GM18507 (cell line): ENCODE measurements around the gene EPHB1.
"Not testable (repeated sequence)": the region's sequence is repeated elsewhere in the genome, so short reads cannot be mapped to it uniquely, and the experiment has no call there.

Experiments used
- DNase-seq: peaks from one replicate; pipeline ENCODE4 v3.0.0; 2011; ENCODE audit warnings: low read depth; ENCODE audit not compliant: insufficient read length; ENCODE audit errors: extremely low spot score
- FAIRE-seq: peaks from 2 replicates; lab custom pipeline; 2011; peaks lifted over from hg19 to GRCh38; lab: Jason Lieb, UNC

Gene EPHB1

GRCh38 chr3:135192929-135193328 lies 397.9 kb downstream of the EPHB1 start:
- DNase-seq = no peak
- no peak for FAIRE-seq

GRCh38 chr3:135197246-135197645 lies 402.2 kb downstream of the EPHB1 start:
- DNase-seq (no peak), FAIRE-seq (peak; percentile 61)

DNA sequence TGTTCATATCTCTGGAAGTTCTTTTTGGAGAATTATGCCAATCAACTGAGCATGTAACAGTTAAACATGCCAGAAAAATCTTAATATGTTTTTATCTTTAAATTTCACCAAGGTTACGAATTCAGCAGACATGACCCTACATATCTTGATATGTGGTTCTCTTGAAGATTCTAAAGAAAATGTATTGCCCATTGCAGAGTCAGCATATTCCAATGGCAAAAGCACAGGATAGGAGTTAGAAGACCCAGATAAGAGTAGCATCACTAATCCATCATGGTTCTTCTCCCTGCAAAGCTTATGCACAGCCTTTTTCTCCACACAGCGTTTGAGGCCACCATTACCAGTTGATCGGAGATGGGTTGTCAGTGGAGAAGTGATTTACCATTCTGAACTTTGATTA lies 402.8 kb downstream of the EPHB1 start:
- FAIRE-seq = no peak
- no peak for DNase-seq

GRCh38 chr3:135199137-135199536 lies 404.1 kb downstream of the EPHB1 start:
- no peak for DNase-seq
- FAIRE-seq = peak; percentile 68

- DNase-seq (no peak), FAIRE-seq (no peak)
These were observed 408.0 kb downstream of the EPHB1 start for GRCh38 chr3:135203026-135203425.

GRCh38 chr3:135213213-135213612 lies 418.2 kb downstream of the EPHB1 start:
- DNase-seq = no peak
- FAIRE-seq = no peak

GRCh38 chr3:135213822-135214221 lies 418.8 kb downstream of the EPHB1 start:
- FAIRE-seq (no peak), DNase-seq (no peak)

DNA sequence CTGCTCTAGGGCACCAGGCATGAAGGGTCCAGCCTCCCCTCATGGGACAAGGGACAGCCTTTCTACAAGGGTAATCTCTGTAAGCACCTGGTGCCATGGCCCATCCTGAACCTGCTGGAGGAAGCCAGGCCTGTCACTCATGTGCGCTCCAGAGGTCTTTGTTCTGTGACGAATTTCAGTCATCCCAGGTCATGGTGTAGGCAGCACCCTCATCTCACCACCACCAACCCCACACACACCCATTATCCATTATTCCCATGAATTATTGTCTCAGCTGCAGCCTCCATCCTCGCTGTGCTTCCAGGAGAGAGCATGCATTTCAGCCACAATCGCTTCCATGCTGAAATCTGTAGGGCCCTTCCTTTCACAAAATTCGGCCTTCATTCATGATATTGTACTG lies 419.3 kb downstream of the EPHB1 start:
- FAIRE-seq (no peak), DNase-seq (no peak)

- DNase-seq = no peak
- no peak for FAIRE-seq
These were observed 420.5 kb downstream of the EPHB1 start for GRCh38 chr3:135215516-135215915.

- no peak for FAIRE-seq
- no peak for DNase-seq
These were observed 421.6 kb downstream of the EPHB1 start for GRCh38 chr3:135216659-135217058.

- FAIRE-seq (no peak), DNase-seq (no peak)
These were observed 422.7 kb downstream of the EPHB1 start for GRCh38 chr3:135217730-135218129.

DNA sequence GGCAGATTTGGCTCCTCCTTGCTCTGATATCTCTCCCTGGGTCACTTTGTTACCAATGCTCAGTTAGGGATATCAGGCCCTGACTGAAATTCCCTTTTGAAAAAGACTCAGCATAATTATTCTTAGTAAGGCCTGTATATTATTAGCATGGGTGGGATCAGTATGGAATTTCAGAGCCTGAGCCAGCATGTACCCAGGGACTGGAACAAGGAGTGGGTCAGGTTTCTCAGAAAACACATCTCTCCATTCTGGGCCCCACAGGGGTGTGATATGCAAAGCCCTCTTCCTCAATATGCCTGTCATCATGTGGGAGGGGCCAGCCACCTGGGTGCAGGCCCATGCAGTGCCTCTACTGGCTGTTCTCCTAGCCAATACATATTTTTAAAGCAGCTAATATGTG lies 423.2 kb downstream of the EPHB1 start:
- DNase-seq (no peak), FAIRE-seq (no peak)

- DNase-seq (no peak), FAIRE-seq (no peak)
These were observed 423.7 kb downstream of the EPHB1 start for GRCh38 chr3:135218782-135219181.

DNA sequence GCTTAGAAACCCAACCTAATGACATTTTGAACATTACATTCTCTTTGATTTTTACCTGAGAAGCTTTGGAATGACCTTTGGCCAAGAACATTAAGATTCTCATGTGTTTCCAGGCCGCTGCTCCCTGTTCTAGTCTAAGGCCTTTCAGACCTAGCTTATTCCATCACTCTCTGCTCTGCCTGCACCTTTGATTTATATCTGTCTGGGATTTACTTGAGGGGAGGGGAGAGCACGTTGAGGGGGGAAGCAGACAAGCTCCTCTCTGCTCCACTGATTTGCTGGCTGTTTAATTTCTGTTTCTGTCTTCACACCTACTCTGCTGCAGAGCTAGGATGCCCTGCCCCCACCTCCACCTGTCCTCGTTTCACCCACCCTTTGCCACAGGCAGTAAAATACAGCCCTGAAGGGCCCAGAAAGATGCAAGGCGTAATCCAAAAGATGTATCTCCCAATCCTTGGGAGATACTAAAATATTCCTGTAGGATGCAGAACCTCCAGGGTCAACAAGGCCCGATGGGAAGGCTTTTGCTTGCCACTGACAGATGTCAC lies 429.8 kb downstream of the EPHB1 start:
- DNase-seq = no peak
- peak; percentile 73 for FAIRE-seq

DNA sequence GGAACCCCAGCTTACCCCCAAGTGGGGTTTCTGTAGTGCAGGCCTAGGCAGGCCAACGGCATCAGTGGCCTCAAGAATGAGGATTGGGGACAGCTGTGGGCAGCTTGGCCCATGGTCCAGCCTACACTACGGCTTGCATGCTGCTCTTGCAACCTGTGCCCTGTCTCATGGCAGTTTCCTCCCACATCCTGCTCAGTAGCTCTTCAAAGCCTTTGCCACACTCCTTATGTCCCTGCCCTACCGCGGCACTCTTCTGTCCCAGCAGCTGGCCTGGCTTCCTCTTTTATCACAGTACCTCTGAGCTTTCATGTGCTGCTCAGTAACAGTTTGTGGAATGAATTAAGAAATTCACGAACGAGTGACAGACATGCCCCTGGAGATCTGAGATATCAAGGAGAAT lies 431.0 kb downstream of the EPHB1 start:
- FAIRE-seq (peak; percentile 72), DNase-seq (no peak)

DNA sequence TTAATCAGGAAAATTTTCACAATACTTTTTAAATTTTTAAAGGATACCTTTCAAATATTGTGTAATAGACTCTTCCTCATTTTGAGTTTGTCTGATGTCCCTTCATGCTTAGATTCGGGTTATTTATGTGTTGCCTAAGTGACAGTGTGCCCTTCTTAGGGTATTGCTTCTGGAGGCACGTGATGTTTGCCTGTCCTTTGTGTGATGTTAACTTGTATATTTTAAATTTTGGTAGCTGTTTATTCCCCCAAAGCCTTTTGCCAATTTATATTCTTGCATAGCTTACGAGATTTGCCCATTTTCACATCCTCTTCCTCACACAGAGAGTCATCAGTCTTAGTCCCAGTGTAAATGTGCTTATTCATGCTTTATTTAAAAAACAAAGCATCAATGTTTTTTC lies 433.1 kb downstream of the EPHB1 start:
- FAIRE-seq (no peak), DNase-seq (no peak)

DNA sequence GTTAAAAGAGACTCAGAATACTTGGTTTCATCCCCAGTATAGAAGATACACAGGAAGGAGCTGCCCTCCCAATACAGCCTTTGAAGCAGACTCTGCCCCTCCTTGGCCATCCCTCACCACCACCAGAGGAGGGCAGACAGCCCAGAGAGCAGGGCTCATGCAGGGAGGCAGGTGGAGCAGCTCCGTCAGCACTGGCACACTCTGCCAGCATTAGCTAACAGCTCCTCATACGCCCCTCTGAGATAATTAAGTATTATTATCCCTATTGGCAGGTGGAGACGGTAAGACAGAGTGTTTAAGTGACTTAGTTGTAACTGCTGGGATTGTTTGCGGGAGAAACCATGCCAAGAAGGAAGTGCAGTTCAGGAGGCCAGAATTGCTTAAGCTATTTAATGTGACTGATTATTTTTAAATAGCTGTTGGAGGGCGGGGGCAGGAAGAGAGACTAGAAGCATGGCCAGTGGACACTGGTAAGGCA lies 434.0 kb downstream of the EPHB1 start:
- no peak for FAIRE-seq
- DNase-seq = no peak

GRCh38 chr3:135231737-135232136 lies 436.7 kb downstream of the EPHB1 start:
- no peak for DNase-seq
- FAIRE-seq = no peak

DNA sequence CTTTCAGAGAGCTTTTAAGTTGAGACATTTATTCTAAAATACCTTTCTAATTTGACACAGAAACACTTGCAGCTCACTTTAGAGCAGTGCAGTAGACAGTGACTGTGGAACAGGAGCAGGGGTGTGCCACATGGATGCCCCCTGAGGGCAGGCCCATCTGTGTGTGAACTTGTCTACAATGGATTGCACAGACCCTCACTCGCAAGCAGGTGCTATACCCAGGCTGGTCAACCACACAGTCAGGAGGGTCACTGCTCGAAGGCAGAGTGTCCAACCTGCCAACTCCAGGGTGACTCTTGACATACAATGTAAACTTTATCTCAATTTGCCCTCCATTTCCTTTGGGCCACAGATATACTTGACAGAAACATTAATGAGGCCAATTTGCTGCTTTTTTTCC lies 437.2 kb downstream of the EPHB1 start:
- no peak for DNase-seq
- no peak for FAIRE-seq

- DNase-seq, FAIRE-seq: not testable (repeated sequence)
These were observed 438.4 kb downstream of the EPHB1 start for GRCh38 chr3:135233476-135233875.

- FAIRE-seq (no peak), DNase-seq (no peak)
These were observed 440.5 kb downstream of the EPHB1 start for GRCh38 chr3:135235541-135235940.
